Esophagus squamous epithelium (tissue), 4 donors: ENCODE measurements around the gene MAX.

Source experiments
- CTCF ChIP-seq, 6 experiments: fragments of 450-650 bp in 4 of 6; fragments of 200-600 bp in 2 of 6; sonication (generic) in 2 of 6; IDR thresholded peaks; one replicate each; pipeline ENCODE4 v1.5.1; 2016 to 2019; ENCODE audit warnings: antibody characterized with exemption in 6 of 6, mild to moderate bottlenecking in 4 of 6, moderate library complexity in 4 of 6
- POLR2A ChIP-seq, 4 donors: fragments of 450-650 bp; IDR thresholded peaks; one replicate each; pipeline ENCODE4 v1.6.1; 2017; ENCODE audit warnings: antibody characterized with exemption in 4 of 4, mild to moderate bottlenecking in 4 of 4, moderate library complexity in 3 of 4

GRCh38 chr14:65137648-65138307, 35.5 kb upstream of the MAX start:
- no peak for TF ChIP-seq CTCF (IDR thresholded peaks at IDR 0.05)
- no peak for TF ChIP-seq POLR2A (IDR thresholded peaks at IDR 0.05)
